ENCODE results near the gene ARHGAP25.

Gene ARHGAP25

DNA sequence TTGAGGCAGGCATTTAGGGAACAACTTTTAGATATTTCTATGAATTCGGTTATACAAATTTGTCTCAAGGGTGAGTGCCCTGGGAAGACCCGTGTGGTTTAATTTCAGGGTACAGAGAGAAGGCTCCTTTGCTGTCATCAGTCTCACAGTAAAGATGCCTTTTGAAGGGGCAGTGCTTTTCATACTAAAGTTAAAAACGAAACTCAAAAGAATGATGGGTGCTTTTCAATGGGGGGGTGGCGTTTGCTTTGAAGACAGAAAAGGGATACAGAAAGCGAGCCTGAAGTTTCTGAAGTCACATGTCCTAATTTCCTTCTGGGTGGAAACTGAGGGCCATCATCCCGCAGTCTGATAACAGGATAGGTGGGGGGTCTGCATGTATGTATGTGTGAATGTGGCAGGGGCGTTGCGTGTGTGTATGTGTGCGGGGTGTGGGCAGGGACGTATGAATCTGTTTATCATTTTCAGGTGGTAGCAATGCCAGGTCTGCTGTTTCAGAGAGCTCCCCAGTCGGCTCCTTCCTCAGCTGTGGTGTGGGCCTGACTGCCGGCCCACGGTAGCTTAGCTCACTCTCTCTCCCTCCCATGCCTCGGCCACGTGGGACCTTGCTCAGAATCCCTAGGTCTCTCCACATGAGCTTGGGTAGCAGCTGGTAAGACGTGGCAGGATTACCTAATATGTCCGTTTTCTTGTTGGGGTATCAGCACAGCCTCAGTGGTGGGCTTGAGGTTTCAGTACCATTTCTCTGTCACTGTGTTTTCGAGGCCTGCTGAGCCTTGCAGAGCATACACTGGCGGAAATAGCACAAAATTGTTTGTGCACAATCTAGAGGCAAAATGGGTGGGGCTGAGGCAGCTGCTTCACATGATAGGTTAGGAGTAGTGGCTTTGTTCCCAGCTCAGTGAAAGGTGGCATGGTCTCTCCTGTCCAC, 32.7 kb downstream of the ARHGAP25 start:
- DNase-seq (ENCODE audit: low read depth) = no peak

DNA sequence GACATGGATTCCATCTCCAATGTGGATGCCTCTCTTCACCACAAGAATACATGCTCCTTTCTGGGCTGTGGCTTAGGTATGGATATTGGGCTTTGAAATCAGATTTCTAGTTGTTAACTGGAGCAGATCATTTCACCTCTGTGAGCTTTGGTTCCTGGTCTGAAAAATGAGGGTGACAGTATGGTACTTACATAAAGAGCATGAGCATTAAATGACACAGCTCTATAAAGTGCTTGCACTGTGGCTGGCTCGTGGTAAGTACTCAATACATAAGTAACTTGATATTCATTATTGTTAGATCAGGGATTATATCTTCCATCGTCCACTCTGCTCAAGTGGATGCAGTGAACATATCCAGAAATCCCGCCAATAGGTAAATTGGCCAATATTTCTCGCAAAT, 33.4 kb downstream of the ARHGAP25 start:
- DNase-seq (ENCODE audit: low read depth) = no peak

DNA sequence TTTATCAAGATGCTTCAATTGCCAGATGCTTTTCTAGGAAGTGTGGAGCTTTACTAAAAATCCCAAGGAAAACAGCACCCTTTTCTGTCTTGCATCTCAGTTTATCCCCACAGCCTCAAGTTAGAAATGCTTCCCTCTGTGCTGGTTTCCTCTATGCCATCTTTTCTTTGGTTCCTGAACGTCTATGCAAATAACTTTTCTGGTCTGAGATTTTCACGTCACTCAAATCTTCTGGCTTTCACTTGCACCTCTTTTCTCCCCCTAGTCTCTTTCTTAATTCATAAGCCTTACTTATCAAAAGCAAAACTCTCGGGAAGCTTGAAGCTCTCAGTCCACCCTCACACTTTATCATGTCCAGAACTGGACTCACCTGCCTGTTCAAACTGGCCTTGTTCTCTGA, 33.9 kb downstream of the ARHGAP25 start:
- DNase-seq (ENCODE audit: low read depth) = no peak

DNA sequence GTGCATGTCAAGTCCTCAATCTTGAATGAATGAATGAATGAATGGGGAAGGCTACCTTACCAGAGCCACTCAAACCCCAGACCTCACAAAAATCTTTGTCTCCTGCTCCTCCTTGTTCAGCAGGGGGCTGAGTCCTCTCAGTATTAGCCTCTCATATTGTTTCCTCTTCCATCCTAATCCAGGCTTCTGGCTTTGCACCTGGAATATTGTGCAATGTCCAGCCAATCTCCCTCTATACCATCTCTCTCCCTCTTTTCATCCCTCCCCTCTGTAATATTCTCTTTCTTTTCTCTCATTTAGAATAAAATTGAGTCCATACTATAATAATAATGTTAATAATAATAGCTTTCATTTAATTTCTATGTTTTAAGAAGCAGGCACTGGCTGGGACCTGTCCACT, 34.3 kb downstream of the ARHGAP25 start:
- DNase-seq (ENCODE audit: low read depth) = no peak

DNA sequence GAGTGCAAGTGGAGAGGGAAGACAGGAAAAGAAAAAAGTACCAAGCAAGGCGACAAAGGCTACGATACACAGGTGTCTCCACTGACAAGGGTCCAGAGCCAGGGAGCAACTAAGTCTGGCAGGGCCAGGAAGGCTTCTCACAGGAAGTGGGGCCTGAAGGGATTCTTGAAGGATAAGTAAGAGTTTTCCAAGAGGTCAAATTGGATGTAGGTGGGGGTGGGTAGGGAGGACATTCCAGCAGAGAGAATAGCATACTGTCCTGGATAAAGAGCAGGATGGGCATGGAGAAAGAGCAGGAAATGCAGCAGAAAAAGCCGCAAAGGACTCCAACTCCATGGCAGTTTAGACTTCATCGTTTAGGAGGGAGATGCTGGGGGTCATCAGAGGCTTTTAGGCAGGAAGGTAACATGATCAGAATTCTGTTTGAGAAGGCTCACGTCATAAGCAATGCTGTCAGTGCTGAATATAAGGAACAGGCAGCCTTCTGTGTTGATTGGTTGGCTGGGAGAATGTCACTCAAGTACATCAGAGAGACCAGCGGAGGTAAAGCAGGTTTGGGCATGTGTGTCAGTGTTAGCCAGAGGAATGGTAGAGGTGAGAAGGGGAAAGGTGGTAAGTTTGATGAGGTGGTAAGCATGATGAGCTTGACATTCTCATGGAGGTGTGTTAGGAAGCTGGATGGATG, 35.1 kb downstream of the ARHGAP25 start:
- DNase-seq (ENCODE audit: low read depth) = no peak

DNA sequence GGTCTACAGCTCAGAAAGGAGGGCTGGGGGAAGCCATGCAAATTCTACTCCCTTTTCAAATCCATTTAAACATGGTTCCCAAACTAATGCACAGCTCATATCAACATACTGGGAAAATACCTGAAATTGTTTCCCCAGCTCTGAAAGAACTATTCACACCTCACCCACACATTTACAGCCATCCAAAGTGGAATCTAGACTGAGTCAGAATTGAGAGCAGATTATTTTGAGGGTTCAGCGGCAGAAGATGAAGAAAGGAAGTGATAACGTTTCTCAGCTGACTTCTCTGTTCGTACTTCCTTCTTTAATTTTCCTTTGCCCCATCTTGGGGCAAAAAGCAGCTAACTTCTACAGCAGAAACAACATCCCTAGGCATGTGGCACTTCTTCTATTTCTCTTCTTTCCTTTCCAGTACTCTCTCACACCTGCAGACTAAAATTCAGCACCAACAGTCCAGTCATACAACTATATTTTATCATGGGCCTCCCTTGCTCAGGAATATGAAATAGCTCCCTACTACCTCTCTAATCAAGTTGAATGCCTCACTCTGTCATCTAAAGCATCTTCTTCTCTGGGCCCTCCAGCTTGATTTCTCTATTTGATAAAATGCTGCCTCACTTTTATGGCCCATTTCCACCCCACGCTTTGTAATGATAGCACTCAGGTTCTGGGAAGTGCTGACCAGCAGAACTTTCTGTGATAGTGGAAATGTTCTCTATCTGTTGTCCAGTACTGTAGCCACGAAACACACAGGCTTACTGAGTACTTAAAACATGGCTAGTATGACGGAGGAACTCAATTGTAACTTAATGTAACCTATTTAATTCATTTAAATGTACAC, 35.9 kb downstream of the ARHGAP25 start:
- DNase-seq (ENCODE audit: low read depth) = no peak

DNA sequence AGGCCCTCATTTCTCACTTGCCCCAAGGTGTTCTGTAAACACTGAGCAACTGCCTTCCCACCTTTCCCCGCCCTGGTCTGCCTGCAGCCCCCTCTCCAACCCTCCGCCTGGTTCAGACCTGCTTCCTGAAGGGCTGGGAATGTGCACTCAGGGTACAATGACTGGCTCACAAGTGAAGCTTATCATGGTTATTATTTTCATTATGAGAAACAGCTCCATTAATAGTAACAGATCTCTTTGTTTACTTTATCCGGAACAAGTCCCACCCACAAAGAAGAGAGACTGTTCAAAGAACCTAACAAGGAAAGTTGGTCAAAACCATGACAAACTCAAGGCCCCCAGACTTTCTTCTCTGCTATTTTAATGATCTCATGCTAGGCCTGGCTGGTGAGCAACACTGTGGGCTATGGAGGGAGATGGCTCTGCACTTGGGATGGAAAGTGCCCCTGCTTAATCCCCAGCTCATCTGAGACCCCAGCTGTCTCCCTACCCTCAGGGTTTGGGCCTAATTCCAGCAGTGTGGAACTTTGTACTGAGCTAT, 36.7 kb downstream of the ARHGAP25 start:
- no peak for DNase-seq (ENCODE audit: low read depth)

DNA sequence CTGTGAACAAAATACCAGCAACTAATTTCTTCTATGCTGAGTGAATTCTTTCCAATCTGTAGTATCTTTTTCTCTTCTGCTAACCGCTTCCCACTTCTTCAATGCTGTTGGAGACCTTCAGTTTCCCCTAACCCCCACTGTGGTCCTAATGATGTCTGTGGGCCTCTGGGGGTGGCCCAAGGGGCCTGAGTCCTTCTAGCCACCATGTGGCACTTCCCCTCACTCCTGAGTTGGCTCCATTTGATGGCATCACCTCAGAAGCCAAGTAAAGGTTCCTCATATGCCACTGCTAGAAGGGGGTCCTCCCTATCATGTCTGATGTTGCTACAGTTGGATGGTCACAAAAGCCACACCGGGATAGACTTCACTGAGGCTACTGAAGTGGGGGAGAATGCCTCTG, 37.5 kb downstream of the ARHGAP25 start:
- DNase-seq (ENCODE audit: low read depth) = no peak

DNA sequence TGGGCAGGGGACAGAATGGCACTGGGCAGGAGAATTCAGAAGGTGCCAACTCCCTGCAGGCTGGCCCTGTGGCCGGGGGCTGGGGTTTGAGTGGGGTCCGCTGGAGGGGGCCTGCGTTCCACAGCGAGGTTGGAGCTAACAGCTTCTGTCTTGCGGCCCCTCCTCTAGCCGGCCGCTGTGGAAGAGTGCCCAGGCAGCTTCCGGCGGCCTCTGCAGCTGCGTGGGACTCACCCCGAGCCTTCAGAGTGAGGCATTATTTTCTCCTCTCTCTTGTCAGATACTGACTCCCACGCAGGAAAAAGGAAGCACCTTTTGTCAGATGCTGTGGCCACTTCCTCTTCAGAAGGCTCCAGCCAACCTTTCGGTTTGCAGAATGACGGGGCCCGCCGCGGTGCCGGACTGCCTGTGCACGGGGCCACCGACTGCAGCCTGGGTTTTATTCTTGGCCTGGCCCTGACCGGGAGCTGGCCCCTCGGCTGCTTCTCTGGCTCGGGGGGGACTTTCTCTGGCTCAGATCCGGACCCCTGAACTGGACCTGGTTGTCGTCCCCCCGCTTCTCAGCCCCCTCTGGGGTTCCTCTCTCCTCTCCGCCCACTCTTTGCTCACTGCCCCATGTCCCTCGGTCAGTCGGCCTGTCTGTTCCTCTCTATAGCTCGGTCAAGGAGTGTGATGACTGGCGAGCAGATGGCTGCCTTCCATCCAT, 40.1 kb downstream of the ARHGAP25 start:
- DNase-seq (ENCODE audit: low read depth) = no peak

DNA sequence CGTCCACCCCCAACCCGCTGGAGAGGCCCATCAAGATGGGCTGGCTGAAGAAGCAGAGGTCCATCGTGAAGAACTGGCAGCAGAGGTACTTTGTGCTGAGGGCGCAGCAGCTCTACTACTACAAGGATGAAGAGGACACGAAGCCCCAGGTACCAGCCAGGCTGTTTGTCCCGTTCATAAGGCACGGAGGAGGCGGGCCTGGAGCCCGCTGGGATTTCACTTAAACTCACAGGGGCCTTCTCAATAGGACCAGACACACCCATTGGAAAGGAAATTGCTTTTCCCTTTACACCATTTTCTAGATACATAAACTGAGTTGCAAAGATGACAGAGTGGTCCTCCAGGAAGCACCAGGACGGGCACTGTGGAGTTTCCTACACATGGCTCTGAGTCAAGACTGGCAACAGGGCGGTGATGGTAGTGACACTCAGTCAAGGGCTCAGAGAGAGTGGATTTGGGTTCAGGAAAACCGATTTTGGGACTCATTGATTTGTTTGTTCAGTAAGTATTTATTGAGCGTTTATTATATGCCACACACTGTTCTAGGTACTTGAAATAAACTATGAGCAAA, 40.7 kb downstream of the ARHGAP25 start:
- no peak for DNase-seq (ENCODE audit: low read depth)

DNA sequence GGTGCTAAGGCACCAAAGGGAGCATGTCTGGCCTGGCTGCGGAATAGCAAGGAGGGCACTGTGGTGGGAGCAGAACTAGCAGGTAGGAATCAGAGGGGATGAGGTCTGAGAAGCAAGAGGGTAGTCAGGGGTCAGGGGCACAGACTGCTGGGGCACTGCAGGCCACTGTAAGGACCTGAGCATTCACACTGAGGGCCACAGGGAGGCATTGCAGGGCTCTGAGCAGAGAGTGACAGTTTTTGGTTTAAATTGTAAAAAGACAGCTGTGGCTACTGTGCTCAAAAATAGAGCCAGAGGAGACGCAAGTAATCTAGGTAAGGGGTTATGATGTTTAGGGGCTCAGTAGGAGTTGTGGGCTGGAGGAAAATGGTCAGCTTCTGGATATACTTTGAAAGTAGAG, 41.5 kb downstream of the ARHGAP25 start:
- DNase-seq (ENCODE audit: low read depth) = no peak

DNA sequence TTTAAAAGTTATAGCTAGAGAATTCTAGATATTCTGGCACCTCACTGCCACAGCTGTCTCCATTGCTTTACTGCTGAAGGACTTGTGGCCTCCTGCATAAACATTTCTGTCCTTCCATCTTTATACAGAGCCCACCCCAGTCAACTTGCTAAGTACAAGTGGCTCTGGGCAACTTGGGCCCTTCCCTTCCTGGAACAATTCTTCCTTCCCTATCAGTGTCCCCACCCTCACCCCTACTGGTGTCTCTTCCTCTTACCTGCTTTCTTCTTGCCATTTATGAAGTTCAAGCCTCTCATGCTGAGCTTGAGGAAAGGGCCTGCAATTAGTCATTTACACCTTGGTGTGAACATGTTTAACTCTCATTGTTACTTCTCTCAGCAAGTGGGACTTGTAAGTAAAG, 45.0 kb downstream of the ARHGAP25 start:
- DNase-seq (ENCODE audit: low read depth) = no peak

DNA sequence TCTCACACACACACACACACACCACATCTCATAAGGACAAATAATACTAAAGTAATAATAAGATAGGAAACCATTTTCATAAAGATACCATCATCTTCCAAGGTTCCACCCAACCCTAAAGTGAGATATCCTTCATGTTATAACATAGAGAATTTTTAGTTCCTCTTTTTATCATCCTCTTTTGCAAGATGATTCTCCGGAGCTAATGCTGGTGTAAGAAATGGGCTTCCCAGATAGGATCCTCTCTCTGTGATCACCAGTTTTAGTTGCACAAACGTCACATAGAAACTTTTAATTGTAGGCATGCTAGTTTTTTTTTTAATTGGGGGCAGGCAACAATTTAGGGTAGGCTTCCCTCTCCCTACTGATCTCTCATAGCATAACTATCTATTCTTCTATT, 49.6 kb downstream of the ARHGAP25 start:
- DNase-seq (ENCODE audit: low read depth) = no peak

DNA sequence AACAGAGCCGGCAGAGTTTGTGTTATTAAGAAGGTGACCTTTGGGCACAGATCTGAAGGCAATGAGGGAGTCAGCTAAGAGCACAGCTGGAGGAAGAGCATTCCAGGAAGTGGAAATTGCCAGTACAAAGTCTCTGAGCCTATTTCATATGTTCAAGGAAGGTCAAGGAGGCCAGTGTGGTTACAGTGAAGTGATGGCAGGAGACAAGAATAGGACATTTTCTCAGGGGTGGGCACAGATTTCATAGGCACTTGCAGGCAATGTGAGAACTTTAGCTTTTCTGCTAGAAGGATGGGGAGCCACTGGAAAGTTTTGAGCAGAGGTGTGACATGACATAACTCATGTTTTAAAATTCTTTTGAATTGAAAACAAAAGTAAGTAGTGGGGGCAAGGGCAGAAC, 50.3 kb downstream of the ARHGAP25 start:
- no peak for DNase-seq (ENCODE audit: low read depth)

DNA sequence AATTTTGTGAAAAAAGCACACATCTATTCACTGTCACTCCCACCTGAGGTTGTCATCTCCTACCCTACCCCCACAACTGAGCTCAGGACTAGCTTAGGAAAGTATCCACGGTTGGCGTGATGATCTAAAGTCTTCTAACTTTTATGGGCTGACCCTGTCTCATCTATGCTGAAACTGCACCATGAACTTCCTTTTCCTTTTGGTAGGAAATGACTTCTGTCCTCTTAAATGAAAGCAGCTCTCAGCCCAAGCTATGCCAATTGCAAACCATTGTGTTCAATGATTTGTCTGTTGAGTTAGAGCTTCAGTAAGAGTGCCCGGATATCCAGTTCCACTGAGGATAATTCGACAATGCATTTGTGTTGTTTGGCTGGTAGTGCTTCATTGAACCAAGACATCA, 52.7 kb downstream of the ARHGAP25 start:
- DNase-seq (ENCODE audit: low read depth) = no peak

DNA sequence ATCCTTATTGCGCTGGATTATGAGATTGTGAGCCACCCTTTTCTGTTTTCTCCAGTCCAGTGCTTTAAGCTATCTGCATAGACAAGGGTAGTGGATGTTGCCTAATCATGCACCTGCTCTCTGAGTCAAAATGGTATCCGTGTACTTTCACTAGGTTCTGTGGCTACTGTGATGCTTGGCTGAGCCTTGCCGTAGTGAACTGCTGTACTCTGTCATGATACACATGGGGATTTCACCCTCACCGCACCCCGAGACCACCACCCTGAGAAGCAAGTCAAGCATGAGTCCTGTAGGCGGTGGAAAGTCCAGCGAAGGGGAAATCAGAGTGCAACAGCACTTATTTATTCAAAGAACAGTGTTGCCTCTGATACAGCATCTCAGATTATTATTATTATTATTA, 55.0 kb downstream of the ARHGAP25 start:
- DNase-seq (ENCODE audit: low read depth) = no peak

DNA sequence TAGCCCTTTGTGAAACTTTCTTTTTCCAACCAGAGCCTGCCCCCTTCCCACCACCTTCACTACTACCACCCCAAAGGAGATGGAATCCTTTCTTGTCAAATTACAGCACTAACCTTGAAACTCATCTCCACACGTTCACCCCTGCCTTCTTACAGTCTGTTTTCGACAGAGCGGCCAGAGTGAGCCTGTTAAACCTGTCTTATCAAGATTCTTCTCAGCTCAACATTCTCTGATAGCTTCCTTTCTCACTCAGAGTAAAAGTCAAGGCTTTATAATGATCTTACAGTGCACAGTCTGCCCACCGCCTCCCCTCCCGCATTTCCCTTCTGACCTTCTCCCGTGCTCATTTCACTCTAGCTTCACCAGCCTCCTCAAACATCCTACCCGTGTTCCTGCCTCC, 56.0 kb downstream of the ARHGAP25 start:
- no peak for DNase-seq (ENCODE audit: low read depth)

DNA sequence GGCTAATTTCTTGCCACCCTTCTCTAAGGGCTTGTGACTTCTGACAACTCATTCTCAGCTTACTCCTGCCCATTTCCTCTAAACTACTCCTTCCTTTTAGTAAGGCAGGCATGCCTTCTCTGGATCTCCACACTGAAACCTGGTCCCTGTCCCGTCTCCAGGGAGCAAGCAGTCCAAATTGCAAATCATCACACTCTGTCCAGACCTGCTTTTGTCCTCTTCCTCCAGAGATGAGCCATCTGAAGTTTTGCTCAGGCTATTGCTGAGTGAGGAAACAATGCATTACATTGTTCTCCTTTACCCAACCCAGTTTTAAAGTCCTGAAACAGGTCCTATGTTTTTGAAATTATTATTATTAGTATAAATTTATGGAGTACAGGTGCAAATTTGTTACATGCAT, 57.3 kb downstream of the ARHGAP25 start:
- no peak for DNase-seq (ENCODE audit: low read depth)

DNA sequence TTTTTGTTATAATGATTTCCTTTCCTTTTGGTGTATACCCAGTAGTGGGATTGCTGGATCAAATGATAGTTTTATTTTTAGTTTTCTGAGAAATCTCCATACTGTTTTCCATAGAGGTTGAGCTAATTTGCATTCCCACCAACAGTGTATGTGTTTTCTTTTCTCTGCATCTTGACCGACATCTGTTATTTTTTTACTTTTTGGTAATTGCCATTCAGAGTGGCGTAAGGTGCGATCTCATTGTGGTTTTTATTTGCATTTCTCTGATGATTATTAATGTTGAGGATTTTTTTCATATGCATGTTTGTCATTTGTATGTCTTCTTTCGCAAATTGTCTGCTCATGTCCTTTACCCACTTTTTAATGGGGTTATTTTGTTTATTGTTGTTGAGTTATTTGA, 58.1 kb downstream of the ARHGAP25 start:
- no peak for DNase-seq (ENCODE audit: low read depth)

DNA sequence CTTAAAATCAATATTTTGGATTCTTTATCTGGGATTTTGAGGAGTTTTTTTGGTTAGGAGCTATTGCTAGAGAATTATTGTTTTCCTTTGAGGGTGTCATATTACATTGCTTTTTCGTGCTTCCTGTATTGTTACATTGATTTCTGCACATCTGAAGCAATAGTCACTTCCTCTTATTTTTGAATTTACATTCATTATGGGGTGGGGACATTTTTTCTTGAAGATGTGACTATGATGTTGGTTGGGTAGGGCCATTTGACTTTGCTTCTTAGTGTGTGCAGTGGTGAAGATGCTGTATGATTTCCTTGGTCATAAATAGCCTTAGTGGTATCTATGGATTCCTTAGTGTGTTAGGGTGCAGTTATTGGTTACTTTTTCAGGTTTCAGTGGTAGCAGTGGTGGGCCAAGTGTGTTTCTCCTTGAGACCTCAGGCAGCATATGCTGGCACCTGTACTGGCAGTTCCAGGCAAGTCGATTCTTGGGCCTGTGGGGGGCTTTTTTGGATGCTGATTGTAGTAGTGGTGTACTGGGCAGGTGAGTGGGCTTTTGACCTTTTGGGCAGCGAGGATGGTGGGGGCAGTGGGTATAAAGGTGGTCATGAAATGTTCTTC, 61.8 kb downstream of the ARHGAP25 start:
- no peak for DNase-seq (ENCODE audit: low read depth)

DNA sequence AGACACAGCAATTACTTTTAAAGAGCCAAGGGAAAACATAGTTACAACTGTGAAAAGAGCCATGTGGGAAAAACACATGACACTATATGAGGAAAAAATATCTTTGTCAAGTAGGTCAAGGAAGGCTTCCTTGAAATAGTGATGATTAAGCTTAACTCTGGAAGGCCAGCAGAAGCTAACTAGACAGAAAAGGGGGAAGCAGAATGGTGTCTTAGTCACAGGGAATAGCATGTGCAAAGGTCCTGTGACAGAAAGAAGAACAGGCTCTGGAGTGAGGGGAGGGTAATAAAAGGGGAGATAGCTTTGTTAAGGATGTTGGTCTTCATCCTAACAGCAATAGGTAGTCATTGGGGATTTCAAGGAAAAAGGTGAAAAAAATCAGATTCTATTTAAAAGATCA, 64.0 kb downstream of the ARHGAP25 start:
- DNase-seq (ENCODE audit: low read depth) = no peak
